GM18907 (cell line): ENCODE results near the gene CLECL1.
A peak's percentile ranks its signal among the peaks of the same experiment; 100 is the strongest.

ENCODE experiments used
- ATAC-seq: cut with Tn5 transposase; IDR thresholded peaks from one replicate; pipeline ENCODE4 v1.9.1; 2021; ENCODE audit warnings: mild to moderate bottlenecking, moderate library complexity; ENCODE audit not compliant: unreplicated experiment

Gene CLECL1

GRCh38 chr12:9732921-9733461, at the start of gene CLECL1:
Gene CLECL1, minus strand, starts transcription at chr12:9733097.
- no peak for ATAC-seq

GRCh38 chr12:9781360-9781759, 48.5 kb upstream of the CLECL1 start:
- no peak for ATAC-seq

- ATAC-seq, result no peak
Measured at GRCh38 chr12:9779209-9779608, 46.3 kb upstream of the CLECL1 start.

- no peak for ATAC-seq
Measured at GRCh38 chr12:9776781-9777180, 43.9 kb upstream of the CLECL1 start.

- ATAC-seq, result no peak
Measured at GRCh38 chr12:9773216-9773877, 40.5 kb upstream of the CLECL1 start.

- no peak for ATAC-seq
Measured at GRCh38 chr12:9763025-9763424, 30.1 kb upstream of the CLECL1 start.

- ATAC-seq, result no peak
Measured at GRCh38 chr12:9762369-9762768, 29.5 kb upstream of the CLECL1 start.

GRCh38 chr12:9761419-9761781, 28.5 kb upstream of the CLECL1 start:
- ATAC-seq, result no peak

- ATAC-seq, result peak; percentile 43
Measured at GRCh38 chr12:9760699-9761418, 28.0 kb upstream of the CLECL1 start, which contains the start of gene CD69. Gene CD69, minus strand, starts transcription at chr12:9760901. Its CDS starts 81 bp downstream, at chr12:9760820.

- ATAC-seq, result no peak
Measured at GRCh38 chr12:9760120-9760519, 27.2 kb upstream of the CLECL1 start.

GRCh38 chr12:9759694-9760093, 26.8 kb upstream of the CLECL1 start:
- ATAC-seq, result no peak

GRCh38 chr12:9758119-9758518, 25.2 kb upstream of the CLECL1 start:
- no peak for ATAC-seq

- ATAC-seq, result no peak
Measured at GRCh38 chr12:9757433-9758025, 24.6 kb upstream of the CLECL1 start.

- no peak for ATAC-seq
Measured at GRCh38 chr12:9756706-9757105, 23.8 kb upstream of the CLECL1 start.

- no peak for ATAC-seq
Measured at GRCh38 chr12:9756170-9756569, 23.3 kb upstream of the CLECL1 start.

- no peak for ATAC-seq
Measured at GRCh38 chr12:9755567-9755966, 22.7 kb upstream of the CLECL1 start.

GRCh38 chr12:9755035-9755434, 22.1 kb upstream of the CLECL1 start:
- no peak for ATAC-seq

GRCh38 chr12:9754099-9754927, 21.4 kb upstream of the CLECL1 start:
- no peak for ATAC-seq

- no peak for ATAC-seq
Measured at GRCh38 chr12:9753498-9753897, 20.6 kb upstream of the CLECL1 start.

GRCh38 chr12:9753073-9753472, 20.2 kb upstream of the CLECL1 start:
- no peak for ATAC-seq
